DOHH2 (cell line): ENCODE data around the gene COL12A1.

Experiments used
- H3F3A ChIP-seq: fragments of 200-600 bp; sonication (generic), shearing (Covaris generic); 2 replicates; pipeline ENCODE4 v1.6.0; 2016; ENCODE audit warnings: antibody characterized with exemption, mild to moderate bottlenecking; ENCODE audit not compliant: control insufficient read depth, insufficient read depth
- H3K27ac ChIP-seq: fragments of 200-600 bp; sonication (generic); 2 replicates; pipeline ENCODE4 v1.5.1; 2014; ENCODE audit warnings: low read depth, mild to moderate bottlenecking, low read length, moderate library complexity
- H3K27me3 ChIP-seq: fragments of 200-600 bp; sonication (generic); 2 replicates; pipeline ENCODE4 v1.6.1; 2014; ENCODE audit warnings: mild to moderate bottlenecking, low read length, mixed read lengths; ENCODE audit not compliant: control insufficient read depth
- H3K36me3 ChIP-seq: fragments of 200-600 bp; sonication (generic); 2 replicates; pipeline ENCODE4 v1.6.1; 2014; ENCODE audit warnings: mild to moderate bottlenecking, low read length, moderate library complexity, mixed read lengths; ENCODE audit not compliant: control insufficient read depth
- H3K4me1 ChIP-seq: fragments of 200-600 bp; sonication (generic); 2 replicates; pipeline ENCODE4 v1.6.1; 2014; ENCODE audit warnings: mild to moderate bottlenecking, low read length, mixed read lengths; ENCODE audit not compliant: control insufficient read depth
- H3K4me2 ChIP-seq: fragments of 200-600 bp; sonication (generic); 2 replicates; pipeline ENCODE4 v1.6.0; 2014; ENCODE audit warnings: mild to moderate bottlenecking, low read length, moderate library complexity
- H3K4me3 ChIP-seq: fragments of 200-600 bp; sonication (generic); 2 replicates; pipeline ENCODE4 v1.5.1; 2014; ENCODE audit warnings: mild to moderate bottlenecking, low read length, mixed read lengths
- H3K79me2 ChIP-seq: fragments of 200-600 bp; sonication (generic); 2 replicates; pipeline ENCODE4 v1.6.1; 2014; ENCODE audit warnings: mild to moderate bottlenecking, low read length, mixed read lengths; ENCODE audit not compliant: control insufficient read depth
- H3K9me2 ChIP-seq: fragments of 200-600 bp; sonication (generic); replicated peaks from 2 replicates; pipeline ENCODE4 v1.6.1; 2014; ENCODE audit warnings: mild to moderate bottlenecking, low read length, mixed read lengths; ENCODE audit not compliant: control insufficient read depth
- H3K9me3 ChIP-seq: fragments of 200-600 bp; sonication (generic); 2 replicates; pipeline ENCODE4 v1.6.1; 2014; ENCODE audit warnings: antibody characterized with exemption, low read length, mixed read lengths; ENCODE audit not compliant: control insufficient read depth, insufficient read depth
- H4K20me1 ChIP-seq: fragments of 200-600 bp; sonication (generic); 2 replicates; pipeline ENCODE4 v1.6.0; 2014; ENCODE audit warnings: low read depth, mild to moderate bottlenecking, antibody characterized with exemption, low read length, moderate library complexity; ENCODE audit not compliant: control insufficient read depth, insufficient read depth
- EZH2phosphoT487 ChIP-seq: fragments of 200-600 bp; sonication (generic); IDR thresholded peaks from 2 replicates; pipeline ENCODE4 v1.6.1; 2017; ENCODE audit warnings: borderline replicate concordance, mild to moderate bottlenecking, antibody characterized with exemption, low read length, moderate library complexity, mixed read lengths
- TF ChIP-seq, protein P1 (sequence below): fragments of 200-600 bp; sonication (generic); IDR thresholded peaks from one replicate; pipeline ENCODE4 v1.5.1; 2014; ENCODE audit warnings: antibody characterized with exemption, mild to moderate bottlenecking, low read depth, low read length; ENCODE audit not compliant: poor library complexity, severe bottlenecking

The COL12A1 gene

GRCh38 chr6:75106426-75106825 is 99.4 kb downstream of the COL12A1 start:
- Histone ChIP-seq H3K4me2 (no peak overlapping the region), H3K9me3 (no peaks in the 10 kb centered on the region), H3F3A (no peaks in the 10 kb centered on the region), H3K27ac (no peak overlapping the region), H3K79me2 (no peaks in the 10 kb centered on the region), H4K20me1 (no peaks in the 10 kb centered on the region), H3K4me3 (no peak overlapping the region), H3K9me2 (no peaks in the 10 kb centered on the region), H3K27me3 (no peaks in the 10 kb centered on the region), H3K4me1 (no peaks in the 10 kb centered on the region), H3K36me3 (no peaks in the 10 kb centered on the region)
- TF ChIP-seq EZH2phosphoT487 = no peak
- TF ChIP-seq, protein P1, sequence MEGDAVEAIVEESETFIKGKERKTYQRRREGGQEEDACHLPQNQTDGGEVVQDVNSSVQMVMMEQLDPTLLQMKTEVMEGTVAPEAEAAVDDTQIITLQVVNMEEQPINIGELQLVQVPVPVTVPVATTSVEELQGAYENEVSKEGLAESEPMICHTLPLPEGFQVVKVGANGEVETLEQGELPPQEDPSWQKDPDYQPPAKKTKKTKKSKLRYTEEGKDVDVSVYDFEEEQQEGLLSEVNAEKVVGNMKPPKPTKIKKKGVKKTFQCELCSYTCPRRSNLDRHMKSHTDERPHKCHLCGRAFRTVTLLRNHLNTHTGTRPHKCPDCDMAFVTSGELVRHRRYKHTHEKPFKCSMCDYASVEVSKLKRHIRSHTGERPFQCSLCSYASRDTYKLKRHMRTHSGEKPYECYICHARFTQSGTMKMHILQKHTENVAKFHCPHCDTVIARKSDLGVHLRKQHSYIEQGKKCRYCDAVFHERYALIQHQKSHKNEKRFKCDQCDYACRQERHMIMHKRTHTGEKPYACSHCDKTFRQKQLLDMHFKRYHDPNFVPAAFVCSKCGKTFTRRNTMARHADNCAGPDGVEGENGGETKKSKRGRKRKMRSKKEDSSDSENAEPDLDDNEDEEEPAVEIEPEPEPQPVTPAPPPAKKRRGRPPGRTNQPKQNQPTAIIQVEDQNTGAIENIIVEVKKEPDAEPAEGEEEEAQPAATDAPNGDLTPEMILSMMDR = no peak

DNA sequence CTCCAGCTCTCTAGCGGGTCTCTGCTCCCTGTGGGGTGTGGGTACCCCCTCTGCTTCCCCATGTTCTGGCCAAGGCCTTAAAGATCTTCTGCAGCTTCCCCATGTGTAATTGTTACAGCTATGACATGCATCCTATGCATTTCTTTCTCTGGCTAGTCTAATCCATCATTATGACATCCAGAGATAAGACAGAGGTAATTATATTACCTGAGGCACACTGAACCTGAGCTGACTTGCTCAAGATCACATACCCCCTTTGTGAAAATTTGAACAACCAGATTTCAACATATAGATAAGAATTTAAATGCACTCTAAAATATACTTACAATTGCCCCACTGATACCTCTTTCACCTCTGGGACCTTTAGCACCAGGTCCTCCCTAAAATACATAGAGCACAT is 102.4 kb downstream of the COL12A1 start:
- Histone ChIP-seq H3K9me2 (no peaks in the 10 kb centered on the region), H3K27me3 (no peaks in the 10 kb centered on the region), H3K4me1 (no peaks in the 10 kb centered on the region), H3K36me3 (no peaks in the 10 kb centered on the region), H4K20me1 (no peaks in the 10 kb centered on the region), H3K9me3 (no peaks in the 10 kb centered on the region), H3K4me3 (no peak overlapping the region), H3K4me2 (no peak overlapping the region), H3K27ac (no peak overlapping the region), H3F3A (no peaks in the 10 kb centered on the region), H3K79me2 (no peaks in the 10 kb centered on the region)
- TF ChIP-seq, protein P1 = no peak
- TF ChIP-seq EZH2phosphoT487 = no peak

DNA sequence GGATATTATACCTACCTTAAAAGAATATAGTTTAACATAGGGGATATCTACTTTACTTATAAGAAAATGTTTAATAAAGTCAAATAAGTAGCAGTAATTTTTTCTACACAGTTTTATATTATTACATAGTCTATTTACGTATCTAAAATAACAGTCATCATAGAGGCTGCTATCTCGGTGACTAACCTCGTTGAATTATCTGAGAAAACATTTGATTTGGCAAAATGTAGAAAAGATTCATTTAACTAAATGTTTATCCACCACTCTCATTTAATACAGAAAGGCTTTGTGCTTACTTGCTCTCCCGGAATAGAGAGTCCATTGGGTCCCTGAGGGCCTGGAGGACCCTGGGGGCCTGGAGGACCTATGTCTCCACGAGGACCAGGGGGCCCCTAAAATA is 103.6 kb downstream of the COL12A1 start:
- H3F3A ChIP-seq = no peaks in the 10 kb centered on the region
- no peaks in the 10 kb centered on the region for H3K4me1 ChIP-seq
- H3K79me2 ChIP-seq = no peaks in the 10 kb centered on the region

More for the DNA sequence above, 103.6 kb downstream of the COL12A1 start:
- Histone ChIP-seq H3K4me2 (no peak overlapping the region), H3K27ac (no peak overlapping the region), H3K9me3 (no peaks in the 10 kb centered on the region), H3K27me3 (no peaks in the 10 kb centered on the region), H3K36me3 (no peaks in the 10 kb centered on the region), H3K4me3 (no peak overlapping the region), H4K20me1 (no peaks in the 10 kb centered on the region), H3K9me2 (no peaks in the 10 kb centered on the region)
- TF ChIP-seq EZH2phosphoT487 = no peak
- TF ChIP-seq, protein P1 = no peak
